ENCODE measurements around the gene DHRS3. TPM values are rescaled to one million over a fixed set of nuclear protein-coding genes. Genes with fewer than 3 reads are reported as not detected.

The DHRS3 gene
- total and polyA plus RNA-seq, 2 donors (not counting 3 experiments of a cell fraction or from before 2014, with no cell fraction given), result 54.3 to 75.2 TPM

- H3K4me1 ChIP-seq (ENCODE audit: control insufficient read depth, extremely low read depth, insufficient read depth, low read length), result peaks cover 2% of the 10 kb centered on the region
- dilution Hi-C loops (cut with MboI; ENCODE audit: extremely low pct_ligation_motif_present, low sequenced_read_pairs) (no loop called here), intact Hi-C loops (cut with micrococcal nuclease) (no loop called here)
- no peaks in the 10 kb centered on the region for H3K9me1 ChIP-seq (replicated peaks; ENCODE audit: control insufficient read depth, extremely low read depth, insufficient read depth, low read length)
- ChIA-PET CTCF (interaction anchor here (1.1 kb wide), 1 partner anchor 138 kb away, joined by 3 read pairs; no protein-coding TSS in a partner anchor), POLR2A (no interaction called here)
- no peaks in the 10 kb centered on the region for H3K9me3 ChIP-seq (replicated peaks; ENCODE audit: control insufficient read depth, insufficient read depth, low read length)
- H3K36me3 ChIP-seq (ENCODE audit: control insufficient read depth in 2 of 2, extremely low read depth in 1 of 2, insufficient read depth in 2 of 2, low read length in 2 of 2), result no peaks in the 10 kb centered on the region
- no peak overlapping the region for H3K9ac ChIP-seq (replicated peaks; ENCODE audit: extremely low read depth, insufficient read depth, low read length)
- H2AFZ ChIP-seq (ENCODE audit: low read depth, low read length), result no peak overlapping the region
- no peaks in the 10 kb centered on the region for H3K79me2 ChIP-seq (ENCODE audit: control insufficient read depth, insufficient read depth, low read length)
- no peaks in the 10 kb centered on the region for H4K20me1 ChIP-seq (replicated peaks; ENCODE audit: control insufficient read depth, extremely low read depth, insufficient read depth, low read length)
- no peak for TF ChIP-seq POLR2AphosphoS5 (IDR thresholded peaks at IDR 0.05; ENCODE audit: insufficient read depth, low read depth, low read length)
- FAIRE-seq, result no peak
- no peak for DNase-seq (ENCODE audit: low read depth, low spot score)
- H3K27me3 ChIP-seq (ENCODE audit: control insufficient read depth in 2 of 2, insufficient read depth in 2 of 2, low read length in 2 of 2), result no peaks in the 10 kb centered on the region
- no peak overlapping the region for H3K4me3 ChIP-seq (replicated peaks in 1 of 3; ENCODE audit: insufficient read depth in 1 of 3, low read depth in 1 of 3, low read length in 3 of 3)
- H3K4me2 ChIP-seq (ENCODE audit: insufficient read depth, low read length), result no peak overlapping the region
- no TSS peak for BruUV-seq (replicated peaks)
- no peak overlapping the region for H3K27ac ChIP-seq (ENCODE audit: insufficient read depth, low read depth, low read length)
Measured at GRCh38 chr1:12521096-12521495, 96.9 kb downstream of the DHRS3 start.

GRCh38 chr1:12519693-12520364, 98.2 kb downstream of the DHRS3 start:
- H3K4me3 ChIP-seq (replicated peaks in 1 of 3; ENCODE audit: insufficient read depth in 1 of 3, low read depth in 1 of 3, low read length in 3 of 3), result no peak overlapping the region
- FAIRE-seq (no peak), DNase-seq (ENCODE audit: low read depth, low spot score) (no peak)
- no peaks in the 10 kb centered on the region for H3K9me1 ChIP-seq (replicated peaks; ENCODE audit: control insufficient read depth, extremely low read depth, insufficient read depth, low read length)
- H4K20me1 ChIP-seq (replicated peaks; ENCODE audit: control insufficient read depth, extremely low read depth, insufficient read depth, low read length), result no peaks in the 10 kb centered on the region
- H3K27ac ChIP-seq (ENCODE audit: insufficient read depth, low read depth, low read length), result no peak overlapping the region
- TF ChIP-seq POLR2AphosphoS5 (IDR thresholded peaks at IDR 0.05; ENCODE audit: insufficient read depth, low read depth, low read length) (no peak), GATA2 (IDR thresholded peaks at IDR 0.05; ENCODE audit: insufficient read depth, insufficient read length, low read depth, low read length) (no peak), JUN (IDR thresholded peaks at IDR 0.05; ENCODE audit: borderline replicate concordance, insufficient read depth, insufficient read length, low read depth) (no peak), EZH2 (IDR thresholded peaks at IDR 0.05; ENCODE audit: borderline replicate concordance, low read depth, low read length, severe bottlenecking) (no peak), POLR2A (IDR thresholded peaks at IDR 0.05; ENCODE audit: low read depth, low read length) (no peak), MYC (IDR thresholded peaks at IDR 0.05; ENCODE audit: low read depth, low read length) (no peak), FOS (IDR thresholded peaks at IDR 0.05; ENCODE audit: borderline replicate concordance, insufficient read depth, low read length) (no peak), MAX (IDR thresholded peaks at IDR 0.05; ENCODE audit: insufficient read depth, insufficient read length) (no peak)
- TF ChIP-seq, protein P1, sequence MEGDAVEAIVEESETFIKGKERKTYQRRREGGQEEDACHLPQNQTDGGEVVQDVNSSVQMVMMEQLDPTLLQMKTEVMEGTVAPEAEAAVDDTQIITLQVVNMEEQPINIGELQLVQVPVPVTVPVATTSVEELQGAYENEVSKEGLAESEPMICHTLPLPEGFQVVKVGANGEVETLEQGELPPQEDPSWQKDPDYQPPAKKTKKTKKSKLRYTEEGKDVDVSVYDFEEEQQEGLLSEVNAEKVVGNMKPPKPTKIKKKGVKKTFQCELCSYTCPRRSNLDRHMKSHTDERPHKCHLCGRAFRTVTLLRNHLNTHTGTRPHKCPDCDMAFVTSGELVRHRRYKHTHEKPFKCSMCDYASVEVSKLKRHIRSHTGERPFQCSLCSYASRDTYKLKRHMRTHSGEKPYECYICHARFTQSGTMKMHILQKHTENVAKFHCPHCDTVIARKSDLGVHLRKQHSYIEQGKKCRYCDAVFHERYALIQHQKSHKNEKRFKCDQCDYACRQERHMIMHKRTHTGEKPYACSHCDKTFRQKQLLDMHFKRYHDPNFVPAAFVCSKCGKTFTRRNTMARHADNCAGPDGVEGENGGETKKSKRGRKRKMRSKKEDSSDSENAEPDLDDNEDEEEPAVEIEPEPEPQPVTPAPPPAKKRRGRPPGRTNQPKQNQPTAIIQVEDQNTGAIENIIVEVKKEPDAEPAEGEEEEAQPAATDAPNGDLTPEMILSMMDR (IDR thresholded peaks at IDR 0.05; ENCODE audit: extremely low read depth in 1 of 2, insufficient read depth in 1 of 2, low read depth in 1 of 2, low read length in 2 of 2), result no peak
- ChIA-PET POLR2A (interaction anchor here (0.7 kb wide), 1 partner anchor 109 kb away, joined by 3 read pairs; no protein-coding TSS in a partner anchor), CTCF (interaction anchor here (1.1 to 2.4 kb wide), 2 partner anchors 9 to 139 kb away, joined by 3 to 9 read pairs; no protein-coding TSS in a partner anchor)
- H2AFZ ChIP-seq (ENCODE audit: low read depth, low read length), result no peak overlapping the region
- H3K36me3 ChIP-seq (ENCODE audit: control insufficient read depth in 2 of 2, extremely low read depth in 1 of 2, insufficient read depth in 2 of 2, low read length in 2 of 2), result no peaks in the 10 kb centered on the region
- H3K79me2 ChIP-seq (ENCODE audit: control insufficient read depth, insufficient read depth, low read length), result no peaks in the 10 kb centered on the region
- BruUV-seq (replicated peaks), result no TSS peak
- H3K4me2 ChIP-seq (ENCODE audit: insufficient read depth, low read length), result no peak overlapping the region
- dilution Hi-C loops (cut with MboI; ENCODE audit: extremely low pct_ligation_motif_present, low sequenced_read_pairs), result no loop called here
- H3K4me1 ChIP-seq (ENCODE audit: control insufficient read depth, extremely low read depth, insufficient read depth, low read length), result peaks cover 2% of the 10 kb centered on the region
- H3K9ac ChIP-seq (replicated peaks; ENCODE audit: extremely low read depth, insufficient read depth, low read length), result no peak overlapping the region
- intact Hi-C loops (cut with micrococcal nuclease), result loop anchor here (10.0 kb wide), 1 partner anchor 115 kb away; no protein-coding TSS in a partner anchor
- H3K9me3 ChIP-seq (replicated peaks; ENCODE audit: control insufficient read depth, insufficient read depth, low read length), result no peaks in the 10 kb centered on the region
- no peaks in the 10 kb centered on the region for H3K27me3 ChIP-seq (ENCODE audit: control insufficient read depth in 2 of 2, insufficient read depth in 2 of 2, low read length in 2 of 2)
